ENCODE measurements around the gene GPI.

GPI gene

DNA sequence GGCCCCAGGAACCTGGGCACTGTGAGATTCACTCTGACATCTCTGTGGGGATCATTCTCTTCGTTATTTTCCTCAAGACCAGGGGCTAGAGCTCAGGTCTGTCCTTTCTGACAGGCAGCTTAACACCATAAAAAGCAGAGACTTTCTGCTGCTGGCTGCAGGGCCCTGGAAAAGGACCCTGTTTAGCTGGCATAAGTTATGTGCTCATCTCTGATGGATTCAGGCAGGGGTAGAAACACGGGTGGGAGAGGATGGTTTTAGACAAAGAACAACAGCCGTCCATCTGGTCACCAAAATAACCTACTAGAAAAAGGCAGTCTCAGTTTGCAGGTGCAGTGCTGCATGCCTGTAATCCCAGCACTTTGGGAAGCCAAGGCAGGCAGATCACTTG lies 2.3 kb upstream of the GPI start:
- DNase-seq (ENCODE audit: extremely low spot score): no peak
- TF ChIP-seq ELF4 (IDR thresholded peaks at IDR 0.05) (no peak), ZNF384 (IDR thresholded peaks at IDR 0.05) (no peak), ARNT (IDR thresholded peaks at IDR 0.05) (no peak), L3MBTL2 (conservative IDR thresholded peaks at IDR 0.05) (no peak), BHLHE40 (IDR thresholded peaks at IDR 0.05; ENCODE audit: borderline replicate concordance) (no peak), SP1 (IDR thresholded peaks at IDR 0.05) (no peak), CTBP1 (IDR thresholded peaks at IDR 0.05; ENCODE audit: borderline replicate concordance) (no peak), FOXA1 (IDR thresholded peaks at IDR 0.05) (no peak), SUZ12 (IDR thresholded peaks at IDR 0.05) (no peak), HDGF (IDR thresholded peaks at IDR 0.05; ENCODE audit: borderline replicate concordance) (no peak), FOXK2 (IDR thresholded peaks at IDR 0.05) (no peak), NFRKB (IDR thresholded peaks at IDR 0.05) (no peak), LEF1 (IDR thresholded peaks at IDR 0.05; ENCODE audit: borderline replicate concordance) (no peak), TARDBP (IDR thresholded peaks at IDR 0.05) (no peak), FOXM1 (IDR thresholded peaks at IDR 0.05; ENCODE audit: borderline replicate concordance) (no peak)
- TF ChIP-seq, protein P1, sequence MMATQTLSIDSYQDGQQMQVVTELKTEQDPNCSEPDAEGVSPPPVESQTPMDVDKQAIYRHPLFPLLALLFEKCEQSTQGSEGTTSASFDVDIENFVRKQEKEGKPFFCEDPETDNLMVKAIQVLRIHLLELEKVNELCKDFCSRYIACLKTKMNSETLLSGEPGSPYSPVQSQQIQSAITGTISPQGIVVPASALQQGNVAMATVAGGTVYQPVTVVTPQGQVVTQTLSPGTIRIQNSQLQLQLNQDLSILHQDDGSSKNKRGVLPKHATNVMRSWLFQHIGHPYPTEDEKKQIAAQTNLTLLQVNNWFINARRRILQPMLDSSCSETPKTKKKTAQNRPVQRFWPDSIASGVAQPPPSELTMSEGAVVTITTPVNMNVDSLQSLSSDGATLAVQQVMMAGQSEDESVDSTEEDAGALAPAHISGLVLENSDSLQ (IDR thresholded peaks at IDR 0.05): no peak
- ChIA-PET POLR2A (no interaction called here), CTCF (no interaction called here)

DNA sequence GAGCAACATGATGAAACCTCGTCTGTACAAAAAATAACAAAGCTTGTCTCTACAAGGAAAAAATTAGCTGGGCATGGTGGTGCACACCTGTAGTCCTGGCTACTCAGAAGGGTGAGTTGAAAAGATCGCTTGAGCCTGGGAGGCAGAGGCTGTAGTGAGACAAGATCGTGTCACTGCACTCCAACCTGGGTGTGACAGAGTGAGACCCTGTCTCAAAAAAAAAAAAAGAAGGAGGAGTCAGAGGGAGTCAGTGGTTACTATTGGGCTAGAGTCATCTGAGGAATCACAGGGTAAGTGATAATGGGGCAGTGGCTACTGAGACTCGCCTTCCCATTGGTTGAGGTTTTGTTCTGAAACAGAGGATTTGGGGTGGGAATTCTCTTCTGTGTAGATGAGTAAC lies 1.9 kb upstream of the GPI start:
- ChIA-PET POLR2A (no interaction called here), CTCF (no interaction called here)
- no peak for TF ChIP-seq BHLHE40 (IDR thresholded peaks at IDR 0.05; ENCODE audit: borderline replicate concordance)
- TF ChIP-seq ZNF384 (IDR thresholded peaks at IDR 0.05): peak; percentile 53; the same call in 1 of the 2 replicates
- no peak for DNase-seq (ENCODE audit: extremely low spot score)

DNA sequence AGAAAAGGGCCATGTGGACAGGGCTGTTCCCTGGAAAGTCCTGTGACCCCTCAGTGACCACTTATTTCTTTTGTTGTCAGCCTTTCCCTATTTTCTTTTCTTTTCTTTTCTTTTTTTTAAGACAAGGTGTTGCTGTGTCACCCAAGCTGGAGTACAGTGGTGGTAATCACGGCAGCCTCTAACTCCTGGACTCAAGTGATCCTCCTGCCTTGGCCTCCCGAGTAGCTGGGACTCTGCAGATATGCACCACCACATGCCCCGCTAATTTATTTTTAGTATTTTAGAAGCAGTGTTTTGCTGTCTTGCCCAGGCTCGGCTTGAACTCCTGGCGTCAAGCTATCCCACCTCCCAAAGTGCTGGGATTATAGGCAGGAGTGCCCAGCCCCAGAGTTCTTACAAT lies 1.1 kb upstream of the GPI start:
- TF ChIP-seq FOXA1 (IDR thresholded peaks at IDR 0.05): no peak
- TF ChIP-seq CTBP1 (IDR thresholded peaks at IDR 0.05; ENCODE audit: borderline replicate concordance): no peak
- no peak for TF ChIP-seq L3MBTL2 (conservative IDR thresholded peaks at IDR 0.05)
- TF ChIP-seq BHLHE40 (IDR thresholded peaks at IDR 0.05; ENCODE audit: borderline replicate concordance): no peak
- no peak for TF ChIP-seq SUZ12 (IDR thresholded peaks at IDR 0.05)
- no peak for TF ChIP-seq FOXK2 (IDR thresholded peaks at IDR 0.05)
- POLR2A ChIA-PET: interaction anchor here (1.0 kb wide), 1 partner anchor 41 kb away, joined by 3 read pairs; the partner anchor contains the start of gene PDCD2L
- CTCF ChIA-PET: no interaction called here
- no peak for DNase-seq (ENCODE audit: extremely low spot score)

DNA sequence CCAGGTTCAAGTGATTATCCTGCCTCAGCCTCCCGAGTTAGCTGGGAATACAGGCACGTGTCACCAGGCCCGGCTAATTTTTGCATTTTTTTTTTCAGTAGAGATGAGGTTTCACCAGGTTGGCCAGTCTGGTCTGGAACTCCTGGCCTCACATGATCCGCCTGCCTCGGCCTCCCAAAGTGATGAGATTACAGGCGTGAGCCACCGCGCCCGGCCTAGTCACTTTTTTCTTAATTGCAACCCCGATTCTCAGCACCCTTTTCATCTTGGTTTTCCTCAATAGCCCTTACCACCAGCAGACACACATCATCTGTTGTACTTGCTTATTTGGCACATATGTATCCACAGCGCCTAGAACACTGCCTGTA lies 550 bp upstream of the GPI start:
- ChIA-PET CTCF (no interaction called here), POLR2A (interaction anchor here (1.0 to 1.5 kb wide), 3 partner anchors 9 to 185 kb away, joined by 3 to 5 read pairs (median 3); partner anchors contain the start of gene PDCD2L)
- TF ChIP-seq L3MBTL2 (conservative IDR thresholded peaks at IDR 0.05): no peak; the same call in 1 of the 2 replicates
- 0 out of 2 replicates have a peak, but pooled peaks have one; percentile 11 for TF ChIP-seq ZNF384 (IDR thresholded peaks at IDR 0.05)
- DNase-seq (ENCODE audit: extremely low spot score): no peak

DNA sequence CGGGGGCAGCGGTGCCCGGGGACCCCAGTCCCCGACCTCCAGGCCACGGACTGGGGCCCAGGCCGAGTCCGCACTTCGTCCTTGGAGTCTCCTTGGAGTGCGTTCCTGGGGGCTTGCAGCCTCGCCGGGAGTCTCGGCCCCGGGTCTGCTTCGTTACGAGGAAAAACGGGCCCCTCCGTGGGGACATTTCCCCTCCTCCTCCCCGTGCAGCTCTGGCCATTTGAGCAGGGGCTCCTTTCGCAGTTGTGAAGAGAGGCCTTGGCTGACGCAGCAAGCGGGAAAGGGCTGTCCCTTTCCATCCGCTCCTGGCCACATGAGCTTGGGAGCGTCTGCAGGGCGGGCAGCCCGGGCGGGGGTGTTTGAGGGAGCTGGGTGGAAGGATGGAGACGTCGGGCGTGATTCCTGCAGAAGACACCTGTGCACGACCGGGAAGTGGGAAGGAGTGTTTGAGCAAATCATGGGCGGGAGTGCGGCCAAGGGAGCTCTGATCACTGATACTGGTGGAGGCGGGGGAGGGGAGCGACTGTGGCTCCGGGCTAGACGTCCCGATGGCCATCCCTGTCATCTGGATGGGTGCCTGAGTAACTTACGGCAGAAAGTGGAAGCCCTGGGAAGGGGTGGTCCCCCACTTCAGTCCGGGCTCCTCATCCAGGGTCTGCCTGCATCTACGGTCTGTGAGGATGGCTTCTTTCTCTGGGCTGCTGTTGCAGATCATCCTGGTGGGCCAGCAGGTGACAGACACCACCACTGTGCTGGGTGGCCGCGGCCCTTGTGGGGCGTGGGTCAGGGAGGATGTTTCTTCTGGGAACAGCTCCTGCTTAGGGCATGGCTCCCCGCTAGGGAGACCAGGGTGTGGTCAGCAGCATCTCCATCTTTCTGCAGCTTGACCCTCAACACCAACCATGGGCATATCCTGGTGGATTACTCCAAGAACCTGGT lies 736 bp downstream of the GPI start:
- POLR2A ChIA-PET: interaction anchor here (1.1 to 1.5 kb wide), 3 partner anchors 8 to 186 kb away, joined by 3 to 5 read pairs (median 5); no protein-coding TSS in a partner anchor
- DNase-seq (ENCODE audit: extremely low spot score): peak; percentile 29
- TF ChIP-seq TARDBP (IDR thresholded peaks at IDR 0.05): no peak
- CTCF ChIA-PET: no interaction called here

DNA sequence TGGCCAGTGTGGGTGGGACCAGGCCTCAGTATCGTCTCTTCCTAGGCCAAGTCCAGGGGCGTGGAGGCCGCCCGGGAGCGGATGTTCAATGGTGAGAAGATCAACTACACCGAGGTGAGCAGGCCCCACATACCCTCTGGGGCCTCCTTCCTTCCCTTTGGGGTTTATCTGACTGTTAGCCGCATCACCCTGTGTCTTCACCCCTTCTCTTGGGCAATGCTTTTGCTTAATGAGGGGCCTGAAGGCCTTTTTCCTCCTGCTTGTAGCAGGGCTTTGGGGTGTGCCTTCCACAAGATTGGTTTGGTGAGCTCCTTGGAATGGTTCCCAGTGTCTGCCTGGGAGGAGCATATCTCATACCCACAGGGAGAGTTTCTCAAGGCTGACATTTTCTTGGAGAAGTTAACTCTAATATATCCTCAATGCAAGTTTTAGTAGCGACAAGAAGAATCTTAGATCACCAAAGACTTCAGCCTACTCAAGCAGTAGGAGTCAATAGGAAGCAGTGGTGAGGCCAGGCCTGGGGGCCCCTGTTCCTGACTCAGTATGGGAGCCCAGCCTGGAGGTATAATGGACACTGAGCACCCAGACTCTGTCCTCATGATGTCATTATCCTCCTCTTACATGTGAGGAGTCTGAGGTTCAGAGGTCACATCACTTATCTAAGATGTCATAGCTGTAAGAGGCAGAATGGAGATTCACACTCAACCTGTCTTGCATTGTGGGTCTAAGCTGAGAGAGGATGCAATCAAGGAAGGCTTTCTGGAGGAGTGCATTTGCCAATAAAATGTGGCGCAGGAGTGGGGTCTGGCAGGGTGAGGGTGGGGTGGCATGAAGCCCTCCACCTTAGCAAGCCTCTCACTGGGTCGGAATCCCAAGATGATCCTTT lies 2.0 kb downstream of the GPI start:
- ChIA-PET CTCF (no interaction called here), POLR2A (no interaction called here)
- TF ChIP-seq ELF4 (IDR thresholded peaks at IDR 0.05): no peak
- no peak for TF ChIP-seq FOXM1 (IDR thresholded peaks at IDR 0.05; ENCODE audit: borderline replicate concordance)
- TF ChIP-seq CTBP1 (IDR thresholded peaks at IDR 0.05; ENCODE audit: borderline replicate concordance): no peak
- no peak for TF ChIP-seq ZNF384 (IDR thresholded peaks at IDR 0.05)
- TF ChIP-seq FOXA1 (IDR thresholded peaks at IDR 0.05): no peak
- TF ChIP-seq SP1 (IDR thresholded peaks at IDR 0.05): no peak
- no peak for TF ChIP-seq TARDBP (IDR thresholded peaks at IDR 0.05)
- no peak for TF ChIP-seq NFRKB (IDR thresholded peaks at IDR 0.05)
- no peak for TF ChIP-seq FOXK2 (IDR thresholded peaks at IDR 0.05)
- TF ChIP-seq BHLHE40 (IDR thresholded peaks at IDR 0.05; ENCODE audit: borderline replicate concordance): no peak
- TF ChIP-seq SUZ12 (IDR thresholded peaks at IDR 0.05): no peak
- TF ChIP-seq, protein P1 (IDR thresholded peaks at IDR 0.05): no peak
- no peak for TF ChIP-seq LEF1 (IDR thresholded peaks at IDR 0.05; ENCODE audit: borderline replicate concordance)
- no peak for TF ChIP-seq HDGF (IDR thresholded peaks at IDR 0.05; ENCODE audit: borderline replicate concordance)
- no peak for TF ChIP-seq L3MBTL2 (conservative IDR thresholded peaks at IDR 0.05)
- no peak for TF ChIP-seq ARNT (IDR thresholded peaks at IDR 0.05)
- DNase-seq (ENCODE audit: extremely low spot score): no peak

DNA sequence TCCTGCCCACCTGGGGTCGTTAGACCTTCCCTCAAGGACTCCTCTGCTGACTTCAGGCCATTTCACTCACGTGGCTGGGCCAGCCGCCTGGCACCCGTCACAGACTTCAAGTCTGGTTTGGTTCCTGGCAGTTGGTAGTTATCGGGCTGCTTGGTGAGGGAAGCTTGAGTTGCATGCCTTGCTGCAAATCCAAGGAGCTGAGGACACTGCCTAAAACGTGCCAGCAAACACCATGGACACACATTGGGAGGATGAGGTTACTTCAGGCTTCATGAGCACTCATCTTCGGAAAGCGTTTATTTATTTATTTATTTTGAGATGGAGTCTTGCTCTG lies 2.6 kb downstream of the GPI start:
- ChIA-PET CTCF (interaction anchor here (0.6 kb wide), 1 partner anchor 126 kb away, joined by 3 read pairs; no protein-coding TSS in a partner anchor), POLR2A (no interaction called here)
- DNase-seq (ENCODE audit: extremely low spot score): no peak
- TF ChIP-seq NFRKB (IDR thresholded peaks at IDR 0.05): no peak
- TF ChIP-seq SP1 (IDR thresholded peaks at IDR 0.05): no peak
- no peak for TF ChIP-seq HDGF (IDR thresholded peaks at IDR 0.05; ENCODE audit: borderline replicate concordance)
- no peak for TF ChIP-seq ARNT (IDR thresholded peaks at IDR 0.05)
